Measurements from ENCODE around the gene NAV2.
"Not testable (repeated sequence)": the region's sequence is repeated elsewhere in the genome, so short reads cannot be mapped to it uniquely, and the experiment has no call there.

NAV2 gene

DNA sequence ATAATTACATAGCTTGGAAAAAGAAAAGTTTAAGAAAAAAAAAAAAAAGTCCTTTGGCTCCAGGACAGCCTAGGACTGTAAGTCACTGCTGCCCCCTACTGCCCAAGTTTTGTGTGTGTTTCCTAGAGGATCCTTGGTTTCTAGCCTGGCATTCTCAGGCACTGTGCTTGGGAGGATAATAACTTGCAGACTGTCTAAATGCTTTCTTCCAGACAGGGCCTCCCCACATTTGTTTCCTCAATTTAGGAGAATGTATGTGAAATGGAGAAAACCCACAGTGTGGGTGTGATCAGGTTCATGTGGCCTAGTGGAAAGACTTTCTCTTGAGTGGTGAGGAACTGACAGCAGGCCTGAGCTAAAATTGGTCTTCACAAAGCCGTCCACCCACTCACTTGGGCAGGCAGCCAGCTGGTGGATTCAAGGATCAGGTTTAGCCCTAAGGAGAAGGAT lies 191.0 kb downstream of the NAV2 start:
- peak; percentile 57 for DNase-seq (ENCODE audit: low read depth)

DNA sequence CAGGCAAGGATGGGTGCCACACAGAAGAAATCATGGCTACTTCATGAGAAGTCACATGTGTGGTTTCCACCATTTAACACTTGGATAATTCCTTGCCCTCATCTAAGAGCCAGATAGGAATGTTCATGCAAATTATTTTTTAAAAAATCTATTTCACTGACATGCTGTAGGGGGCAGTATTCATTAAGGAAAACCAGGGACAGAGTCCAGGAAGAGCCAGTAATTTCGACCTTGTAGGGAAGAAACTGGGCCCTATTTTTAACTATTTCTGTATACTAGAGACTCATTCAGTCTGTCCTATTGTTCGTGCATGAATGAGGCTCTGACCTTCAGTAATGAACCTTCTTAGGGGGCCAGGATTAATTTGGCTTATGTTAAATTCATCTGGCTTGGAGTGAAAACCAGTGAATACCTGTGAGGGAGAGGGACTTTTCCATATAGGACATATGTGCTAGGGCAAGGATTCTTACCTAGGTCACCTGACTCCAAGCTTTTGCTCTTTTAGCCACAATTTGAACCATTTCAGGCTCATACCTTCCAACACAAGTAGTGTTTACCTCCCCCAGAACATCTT lies 192.7 kb downstream of the NAV2 start:
- DNase-seq (ENCODE audit: low read depth) = no peak

DNA sequence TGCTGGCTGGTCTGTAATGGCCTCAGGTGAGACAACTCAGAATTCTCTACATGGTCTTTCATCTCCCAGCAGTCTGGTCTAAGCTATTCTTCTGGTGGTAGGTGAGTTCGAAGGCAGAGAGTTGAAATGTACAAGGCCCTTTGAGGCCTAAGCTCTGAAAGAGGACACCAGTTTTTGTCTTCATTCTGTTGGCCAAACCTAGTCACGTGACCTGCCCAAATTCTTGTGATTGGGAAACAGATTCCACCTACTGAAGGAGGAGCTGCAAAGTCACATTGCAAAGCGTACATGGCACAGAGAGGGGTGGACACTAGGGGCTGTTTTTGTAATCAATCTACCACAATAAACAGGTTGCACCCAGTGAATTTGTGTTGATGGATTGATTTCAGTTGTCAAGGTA lies 193.5 kb downstream of the NAV2 start:
- no peak for DNase-seq (ENCODE audit: low read depth)

DNA sequence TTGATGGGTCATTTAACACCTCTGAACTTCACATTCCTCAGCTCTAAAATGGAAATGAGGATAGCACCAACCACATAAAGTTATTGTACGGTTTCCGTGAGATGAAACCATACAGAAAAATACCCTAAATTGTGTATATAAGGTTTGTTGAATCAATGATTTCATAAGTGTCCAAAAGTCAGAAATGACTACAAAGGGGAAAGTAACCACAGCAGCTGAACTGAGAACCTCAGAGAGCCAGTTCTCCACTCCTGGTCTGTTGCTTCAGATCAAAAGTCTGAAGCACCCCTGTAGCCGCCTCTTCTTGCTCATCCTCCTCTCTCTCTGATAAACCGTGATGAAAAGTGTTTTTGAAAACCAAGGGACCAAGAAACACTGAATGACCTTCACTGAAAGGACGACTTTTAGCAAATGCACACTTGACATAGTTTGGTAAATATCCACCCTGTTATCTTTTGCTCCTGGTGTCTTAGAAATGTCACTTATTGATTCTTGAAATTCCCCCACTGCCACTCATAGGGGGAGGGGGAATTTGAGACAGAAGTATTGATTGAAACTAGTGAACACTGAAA lies 194.5 kb downstream of the NAV2 start:
- DNase-seq (ENCODE audit: low read depth) = no peak

DNA sequence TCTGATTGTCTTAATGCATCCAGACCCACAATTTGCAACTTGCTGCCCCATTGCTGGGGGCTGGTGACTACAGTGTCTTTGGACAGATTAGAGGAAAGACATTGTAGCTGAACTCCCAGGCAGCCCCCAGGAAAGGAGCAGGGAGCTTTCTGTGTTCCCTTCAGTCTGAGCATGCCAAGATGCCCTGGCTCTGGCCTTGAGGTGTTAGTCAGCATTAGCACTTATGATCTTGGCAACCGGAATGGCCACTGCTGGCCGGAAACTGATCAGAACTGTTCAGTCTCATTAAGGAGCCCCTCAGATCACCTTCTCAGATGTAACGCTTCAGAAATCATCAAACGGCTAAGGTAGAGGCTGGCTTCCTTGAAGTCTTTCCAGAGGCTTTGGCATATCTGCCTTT lies 195.2 kb downstream of the NAV2 start:
- DNase-seq (ENCODE audit: low read depth) = no peak

DNA sequence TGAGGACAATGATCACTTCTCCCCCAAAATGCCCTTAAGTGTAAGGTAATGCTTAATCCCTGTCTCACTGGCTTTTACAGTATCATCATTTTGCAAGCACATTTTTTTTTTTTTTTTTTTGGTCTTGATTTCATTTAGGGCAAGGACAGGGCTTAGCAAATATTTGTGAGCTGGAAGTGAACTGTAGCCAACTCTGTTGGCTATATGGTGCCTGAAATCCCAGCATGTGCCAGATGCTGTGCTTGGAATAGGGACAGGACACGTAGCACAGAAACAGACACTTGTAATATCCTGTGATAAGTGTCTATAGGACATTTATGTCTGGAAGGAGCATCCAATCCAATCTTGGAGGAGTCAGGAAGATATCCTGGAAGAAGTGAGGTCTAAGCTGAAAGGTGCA lies 198.3 kb downstream of the NAV2 start:
- no peak for DNase-seq (ENCODE audit: low read depth)

DNA sequence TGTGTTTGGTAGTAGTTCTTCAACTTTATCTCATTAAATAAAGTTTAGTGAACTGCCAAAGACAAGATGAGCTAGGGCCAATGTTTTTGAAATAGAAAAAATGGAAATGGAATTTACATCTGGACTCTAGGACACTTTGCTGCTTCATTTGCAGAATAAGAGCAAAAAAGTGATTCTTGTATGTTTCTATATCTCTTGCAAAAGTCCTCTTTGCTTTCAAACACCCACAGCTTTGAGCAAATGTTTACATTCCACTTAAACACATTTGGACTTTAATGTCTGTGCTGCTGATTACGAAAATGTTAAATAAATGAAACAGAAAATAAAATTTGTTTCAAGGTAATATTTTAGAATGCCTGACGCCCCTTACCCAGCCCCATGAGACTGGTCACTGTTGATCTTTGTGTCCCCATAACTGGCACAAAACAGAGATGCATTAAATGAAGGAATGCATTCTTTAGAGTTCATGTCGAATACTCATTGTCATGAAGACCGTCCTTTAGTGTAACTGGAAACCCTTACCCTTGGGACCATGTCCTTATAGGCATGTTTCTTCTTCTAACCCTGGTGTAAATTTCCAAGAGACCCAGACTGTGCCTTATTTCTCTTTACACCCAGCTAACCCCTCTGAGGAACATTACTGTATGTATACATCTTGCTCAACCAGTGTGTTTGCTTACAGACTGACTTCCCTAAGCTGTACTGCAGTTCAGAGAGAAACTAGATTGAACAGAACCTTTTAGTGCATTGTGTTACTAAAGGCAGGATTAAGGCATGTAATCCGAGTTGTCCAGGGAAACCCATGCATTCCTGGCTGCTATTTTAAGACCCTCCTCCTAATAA lies 199.7 kb downstream of the NAV2 start:
- no peak for DNase-seq (ENCODE audit: low read depth)

DNA sequence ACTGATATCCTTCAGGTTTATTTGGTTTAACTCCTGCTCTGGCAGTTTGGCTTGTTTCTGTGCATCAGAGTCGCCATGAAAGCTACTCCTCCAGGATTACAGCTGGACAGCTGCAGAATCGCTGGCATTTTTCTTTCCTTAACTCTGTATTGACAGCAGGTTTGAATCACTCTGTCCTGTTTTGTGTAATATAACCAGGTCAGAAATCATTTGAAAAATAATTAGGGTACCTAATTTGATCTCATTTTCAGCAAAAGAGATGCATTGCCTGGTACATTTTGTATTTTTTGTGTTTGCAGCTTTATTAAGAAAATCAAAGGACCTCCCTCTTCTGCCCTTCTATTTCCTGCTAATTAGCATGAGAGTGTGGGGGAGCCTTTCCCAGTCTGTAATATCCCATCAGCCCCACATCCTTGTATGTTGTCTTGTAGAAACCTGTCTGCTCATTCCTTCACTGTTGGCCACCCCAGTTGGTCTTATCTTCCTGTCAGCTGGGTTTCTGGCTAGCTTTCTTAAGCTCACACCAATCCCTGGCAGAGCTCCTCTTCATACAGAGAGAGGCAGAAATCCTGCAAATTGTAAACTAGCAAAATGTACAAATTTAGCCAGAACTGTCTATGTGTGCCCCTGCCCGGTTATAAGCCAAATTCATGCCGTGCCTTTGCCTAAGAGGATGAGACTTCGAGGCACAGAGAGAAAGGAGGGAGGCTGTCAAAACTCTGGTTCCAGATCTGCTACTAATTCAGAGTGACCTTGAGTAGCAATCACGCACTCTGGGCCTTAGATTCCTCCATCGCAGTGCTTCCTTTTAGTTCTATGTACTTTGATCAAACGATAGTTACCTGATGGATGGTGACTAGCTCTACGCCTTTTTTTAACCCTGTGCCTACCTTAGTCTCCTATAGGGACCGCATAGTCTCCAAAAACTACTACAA lies 200.6 kb downstream of the NAV2 start:
- DNase-seq (ENCODE audit: low read depth) = no peak

DNA sequence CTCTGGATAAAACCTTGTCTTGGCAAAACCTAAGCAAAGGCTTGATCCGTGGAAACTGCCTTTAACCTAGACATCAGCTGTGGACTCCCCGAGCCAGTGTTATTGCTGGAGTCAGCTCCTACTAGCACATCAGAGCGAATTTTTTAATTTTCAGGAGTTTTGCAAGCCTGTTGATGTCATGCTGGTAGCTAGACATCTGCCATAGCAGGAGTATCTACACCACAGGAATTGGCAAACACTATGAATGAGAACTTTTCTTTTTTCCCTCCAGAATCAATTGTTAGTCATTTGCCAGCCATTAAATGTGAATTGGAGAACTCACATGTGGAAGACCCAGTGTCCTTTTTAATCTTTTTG lies 201.2 kb downstream of the NAV2 start:
- no peak for DNase-seq (ENCODE audit: low read depth)

DNA sequence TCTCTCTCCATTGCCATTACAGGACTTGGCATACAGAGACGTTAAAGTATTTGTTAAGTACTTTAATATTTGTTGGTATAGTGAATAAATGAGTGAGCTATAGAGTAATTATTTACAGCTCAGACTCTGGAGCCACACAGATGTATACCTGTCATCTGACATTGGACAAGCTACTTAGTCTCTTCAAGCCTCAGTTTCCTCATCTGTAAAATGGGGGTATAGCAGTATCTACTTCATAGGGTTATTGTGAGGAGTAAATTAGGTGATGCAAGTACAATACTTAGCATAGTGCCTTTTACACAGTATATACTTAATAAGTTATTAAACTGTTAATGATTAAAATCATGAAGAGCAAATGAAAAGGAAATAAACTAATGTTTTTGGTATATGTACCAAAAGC lies 203.2 kb downstream of the NAV2 start:
- DNase-seq (ENCODE audit: low read depth) = no peak

DNA sequence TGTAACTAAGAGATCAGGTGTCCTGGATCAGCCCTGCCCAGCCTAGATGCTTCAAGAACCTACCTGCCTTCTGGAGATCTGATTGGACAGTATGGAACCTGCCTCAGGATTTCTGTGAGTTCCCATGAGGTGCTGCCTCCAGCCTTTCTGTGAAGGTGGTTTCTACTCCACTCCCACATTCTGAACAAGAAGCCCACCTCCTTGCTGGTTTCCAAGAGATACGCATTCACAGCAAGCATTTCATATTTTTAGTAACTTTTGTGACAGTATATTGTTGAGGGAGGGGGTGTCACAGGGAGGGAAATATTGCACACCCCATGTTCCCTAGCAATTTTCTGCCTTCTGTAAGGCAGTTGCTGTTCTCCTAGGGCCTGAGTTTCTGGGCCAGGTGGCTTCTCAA lies 204.4 kb downstream of the NAV2 start:
- DNase-seq (ENCODE audit: low read depth) = no peak

DNA sequence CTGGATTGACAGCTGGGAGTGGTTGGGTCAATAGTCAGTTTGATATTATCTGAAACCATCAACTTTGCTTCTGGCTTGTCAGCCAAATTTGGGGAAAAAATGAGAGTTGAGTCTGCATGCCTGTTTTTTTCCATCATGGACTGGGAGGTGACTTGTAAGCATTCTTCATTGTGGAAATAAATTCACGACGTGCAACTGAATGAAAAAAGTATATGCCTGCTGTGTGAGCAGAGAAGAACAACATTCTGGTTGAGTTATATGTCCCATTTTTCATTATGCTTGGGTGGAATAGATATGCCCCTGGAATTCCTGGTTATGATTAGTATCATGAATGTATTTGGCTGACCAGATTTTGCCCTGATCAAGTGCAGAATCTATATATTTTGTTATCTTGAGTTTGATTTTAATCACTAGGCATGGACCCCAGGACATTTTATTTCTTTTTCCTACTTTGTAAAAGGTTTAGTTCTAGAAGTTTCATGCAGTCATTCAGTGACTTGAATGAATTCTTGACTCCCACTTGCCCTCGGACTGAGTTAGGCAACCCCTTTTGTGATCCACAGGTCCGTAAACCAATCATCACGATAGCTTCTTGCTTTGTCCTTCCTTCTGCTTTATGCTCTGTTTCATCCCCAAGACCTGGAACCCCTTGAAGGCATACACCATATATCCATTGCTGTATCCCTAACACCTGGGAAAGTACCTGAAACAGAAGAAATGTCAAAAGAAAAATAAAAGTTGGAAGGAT lies 205.8 kb downstream of the NAV2 start:
- no peak for DNase-seq (ENCODE audit: low read depth)

DNA sequence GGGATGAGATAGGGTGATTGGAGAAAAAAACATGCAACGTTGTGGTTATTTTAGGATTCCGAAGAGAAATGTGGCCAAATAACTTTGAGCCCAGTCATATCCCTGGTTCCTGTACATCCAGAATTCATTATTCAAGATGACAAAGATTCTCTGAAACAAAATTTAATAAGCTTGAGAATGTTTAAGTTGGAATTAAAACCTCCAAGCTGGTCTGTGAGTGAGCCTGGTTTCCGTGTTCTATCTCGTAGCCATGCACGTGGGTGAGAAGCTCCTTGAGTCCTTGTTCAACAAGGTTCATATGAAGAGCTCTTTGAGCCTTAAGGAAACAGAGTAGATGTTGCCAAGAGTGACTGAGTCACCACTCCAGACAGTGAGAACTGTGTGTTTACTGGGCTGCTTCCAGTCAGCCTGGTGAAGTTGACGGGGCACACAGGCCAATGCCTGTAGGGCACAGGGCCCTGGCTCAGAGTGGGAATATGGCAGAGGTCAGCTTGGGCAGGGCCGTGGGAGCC lies 206.5 kb downstream of the NAV2 start:
- peak; percentile 98 for DNase-seq (ENCODE audit: low read depth)

DNA sequence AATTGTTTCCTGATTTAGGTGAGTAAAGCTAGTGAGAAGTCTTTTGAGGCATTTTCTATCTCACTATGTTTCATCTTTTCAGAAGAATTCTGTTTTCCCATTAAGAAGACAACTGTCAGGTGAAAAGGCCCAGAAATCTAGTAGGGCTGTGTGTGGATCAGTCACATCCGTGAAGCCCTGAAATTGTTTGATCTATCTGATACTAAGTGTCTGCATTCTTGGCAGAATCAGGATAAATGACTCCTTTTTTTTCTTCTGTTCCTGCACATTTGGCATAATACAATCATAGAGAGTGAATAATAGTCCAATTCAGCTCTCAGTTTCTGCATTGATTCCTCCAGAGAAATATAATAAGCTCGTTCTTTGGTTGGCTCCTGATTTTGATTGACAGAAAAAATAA lies 208.3 kb downstream of the NAV2 start:
- DNase-seq (ENCODE audit: low read depth) = no peak

DNA sequence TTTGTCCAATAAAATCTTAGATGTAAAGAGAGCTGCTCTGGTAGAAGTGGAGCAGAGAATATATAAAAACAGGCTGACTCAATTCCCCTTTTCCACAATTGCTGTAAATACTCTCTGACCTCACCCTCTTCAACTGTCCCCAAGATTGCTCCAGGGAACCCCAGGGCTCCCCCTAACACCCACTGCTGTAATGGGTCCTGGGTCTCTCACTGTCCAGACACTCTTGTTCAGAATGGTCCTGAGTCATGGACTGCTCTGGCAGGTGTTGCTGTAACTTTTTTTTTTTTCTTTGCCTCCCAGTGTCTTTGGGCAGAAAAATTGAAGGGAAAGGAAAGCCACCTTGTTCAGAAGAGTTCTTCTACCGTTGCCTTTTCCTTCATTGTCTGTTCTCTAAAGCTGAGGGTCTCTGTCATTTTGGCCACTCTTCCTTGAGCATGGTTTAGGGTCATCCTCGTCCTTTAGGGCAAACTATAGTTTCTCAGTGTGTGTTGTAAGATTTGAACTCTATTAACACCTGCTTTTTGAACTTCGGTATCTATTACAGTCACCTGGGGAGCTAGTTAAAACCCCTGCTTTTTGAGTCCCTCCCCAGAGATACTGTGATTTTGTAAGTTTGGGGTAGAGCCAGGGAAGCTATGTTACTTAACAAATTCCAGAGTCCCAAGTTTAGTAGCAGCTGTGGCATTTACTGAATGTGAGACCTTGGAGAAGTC lies 209.5 kb downstream of the NAV2 start:
- DNase-seq (ENCODE audit: low read depth) = no peak

DNA sequence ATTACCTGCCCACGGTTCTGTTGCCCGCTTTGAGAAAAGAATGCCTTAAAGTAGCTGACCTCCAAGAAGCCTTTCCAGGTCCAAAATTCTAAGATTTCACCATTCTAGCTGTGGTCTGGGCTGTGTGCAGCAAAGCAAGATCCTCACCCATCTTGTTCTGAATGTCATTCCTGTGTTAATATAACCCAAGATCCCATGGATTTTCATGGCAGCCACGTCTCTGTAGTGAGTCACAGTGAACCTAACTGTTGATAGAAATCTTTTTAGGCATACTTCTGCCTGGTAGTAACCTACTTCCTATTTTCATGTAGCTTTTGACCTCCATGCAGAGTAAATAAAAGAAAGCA lies 210.0 kb downstream of the NAV2 start:
- DNase-seq (ENCODE audit: low read depth) = no peak

DNA sequence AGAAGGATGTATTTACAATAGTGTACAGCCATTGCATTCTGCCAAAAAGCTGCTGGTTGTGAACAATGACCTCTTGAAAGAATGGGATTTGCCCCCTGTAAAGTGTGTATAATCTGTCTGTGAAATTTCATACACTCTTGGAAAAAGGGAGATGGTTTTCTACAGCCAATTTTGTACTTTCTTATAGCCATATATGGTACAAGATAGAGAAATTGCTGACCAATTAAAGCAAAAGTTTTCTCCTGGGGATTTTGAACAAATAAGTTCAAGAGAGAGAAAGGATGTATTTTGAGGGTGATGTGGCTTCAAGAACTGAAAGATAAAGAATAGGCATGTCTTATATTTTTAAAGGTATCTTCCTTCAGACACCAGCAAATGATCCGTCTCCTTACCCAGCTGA lies 211.0 kb downstream of the NAV2 start:
- DNase-seq (ENCODE audit: low read depth) = no peak

DNA sequence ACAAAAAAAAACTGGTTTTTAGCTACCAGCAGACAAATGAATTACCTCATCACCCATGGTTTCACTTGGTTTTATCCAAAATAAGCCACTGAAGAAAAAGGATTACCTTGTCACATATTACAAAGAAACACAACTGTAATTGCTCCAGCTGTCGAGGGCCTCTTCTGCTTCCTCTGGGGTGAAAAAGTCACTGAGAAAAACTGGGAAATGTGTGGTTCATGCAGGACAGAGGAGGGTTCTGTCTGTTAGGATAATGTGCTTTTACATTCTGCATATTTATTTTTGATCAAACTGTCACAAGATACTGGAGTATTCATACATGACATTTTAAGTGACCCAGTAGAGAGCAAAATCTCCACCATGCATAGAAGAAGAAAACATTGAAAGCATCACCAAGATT lies 211.7 kb downstream of the NAV2 start:
- DNase-seq (ENCODE audit: low read depth) = no peak

DNA sequence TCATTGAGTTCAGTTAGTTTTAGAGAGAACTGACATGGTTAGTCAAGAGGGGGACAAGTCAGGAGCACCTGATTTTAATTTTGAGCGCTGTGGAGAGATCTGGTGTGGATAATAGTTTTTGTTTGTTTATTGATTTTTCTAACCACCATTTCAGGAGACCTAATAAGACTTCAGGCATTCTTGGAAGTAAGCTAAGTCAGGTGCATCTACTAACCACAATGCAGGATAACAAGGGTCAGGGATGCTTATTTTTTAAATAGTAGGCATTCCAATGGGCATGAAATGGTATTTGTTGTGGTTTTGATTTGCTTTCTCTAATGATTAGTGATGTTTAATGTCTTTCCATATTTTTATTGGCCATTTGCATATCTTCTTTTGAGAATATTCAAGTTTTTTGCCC lies 212.1 kb downstream of the NAV2 start:
- no peak for DNase-seq (ENCODE audit: low read depth)

DNA sequence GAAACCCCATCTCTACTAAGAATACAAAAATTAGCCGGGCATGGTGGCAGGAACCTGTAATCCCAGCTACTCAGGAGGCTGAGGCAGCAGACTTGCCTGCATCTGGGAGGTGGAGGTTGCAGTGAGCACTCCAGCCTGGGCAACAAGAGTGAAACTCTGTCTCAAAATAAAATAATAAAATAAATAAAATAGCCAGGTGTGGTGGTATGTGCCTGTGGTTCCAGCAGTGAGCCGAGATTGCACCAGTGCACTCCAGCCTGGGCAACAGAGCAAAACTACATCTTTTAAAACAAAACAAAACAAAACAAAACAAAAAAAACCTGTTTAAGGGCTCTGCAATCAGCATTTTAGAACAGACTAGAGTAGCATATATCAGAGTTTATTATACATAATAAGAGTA lies 214.8 kb downstream of the NAV2 start:
- DNase-seq (ENCODE audit: low read depth) = not testable (repeated sequence)

DNA sequence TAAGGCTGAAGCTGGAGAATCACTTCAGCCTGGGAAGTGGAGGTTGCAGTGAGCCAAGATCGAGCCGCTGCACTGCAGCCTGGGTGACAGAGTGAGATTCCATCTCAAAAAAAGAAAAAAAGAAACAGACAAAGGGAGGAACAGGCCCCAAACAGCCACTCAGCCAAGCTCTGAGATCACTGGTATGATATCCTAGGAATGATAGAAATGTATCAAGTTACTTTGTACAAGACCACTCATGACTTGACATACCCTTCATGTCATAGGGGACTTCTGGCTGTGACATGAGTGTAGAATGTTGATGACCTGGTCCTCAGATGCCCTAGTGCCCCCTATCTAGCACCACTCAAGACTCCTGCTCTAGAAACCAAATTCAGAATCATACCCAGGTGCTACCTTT lies 216.5 kb downstream of the NAV2 start:
- DNase-seq (ENCODE audit: low read depth) = no peak
